SK-N-SH treated with all-trans-retinoic acid at 6 μM for 48 hours (cell line): ENCODE results near the gene MCU.

Source experiments
- ARNTL ChIP-seq: fragments of 450-650 bp; formaldehyde crosslinking; IDR thresholded peaks from 2 replicates; pipeline ENCODE4 v1.5.0; 2020; ENCODE audit warnings: low read depth, mild to moderate bottlenecking, moderate library complexity, borderline replicate concordance
- CSDC2 ChIP-seq: fragments of 250-450 bp; sonication (Bioruptor Pico); IDR thresholded peaks from 2 replicates; pipeline ENCODE4 v1.5.0; 2020; ENCODE audit warnings: mild to moderate bottlenecking, moderate library complexity
- ISL1 ChIP-seq: fragments of 250-450 bp; sonication (Bioruptor Pico); IDR thresholded peaks from 2 replicates; pipeline ENCODE4 v2.1.2; 2022; ENCODE audit warnings: mild to moderate bottlenecking, moderate library complexity
- PATZ1 ChIP-seq: fragments of 250-450 bp; sonication (Bioruptor Pico); IDR thresholded peaks from 2 replicates; pipeline ENCODE4 v1.8.0; 2020; ENCODE audit warnings: mild to moderate bottlenecking, moderate library complexity, borderline replicate concordance
- POU6F1 ChIP-seq: fragments of 250-450 bp; sonication (Bioruptor Pico); IDR thresholded peaks from 2 replicates; pipeline ENCODE4 v1.8.0; 2021; ENCODE audit warnings: low read depth, mild to moderate bottlenecking, moderate library complexity, borderline replicate concordance
- PPARA ChIP-seq: fragments of 250-450 bp; sonication (Bioruptor Pico); IDR thresholded peaks from 2 replicates; pipeline ENCODE4 v1.5.0; 2020; ENCODE audit warnings: mild to moderate bottlenecking, borderline replicate concordance
- RARB ChIP-seq: fragments of 250-450 bp; sonication (Bioruptor Pico); IDR thresholded peaks from 2 replicates; pipeline ENCODE4 v1.8.0; 2021; ENCODE audit warnings: mild to moderate bottlenecking, moderate library complexity
- ZFP3 ChIP-seq: fragments of 250-450 bp; sonication (Bioruptor Pico); IDR thresholded peaks from 2 replicates; pipeline ENCODE4 v1.5.0; 2020; ENCODE audit warnings: mild to moderate bottlenecking, moderate library complexity
- ZNF8 ChIP-seq: fragments of 450-650 bp; formaldehyde crosslinking; IDR thresholded peaks from 2 replicates; pipeline ENCODE4 v1.5.0; 2020; ENCODE audit warnings: mild to moderate bottlenecking, moderate library complexity
- TF ChIP-seq, protein P1 (sequence below): fragments of 250-450 bp; sonication (Bioruptor Pico); IDR thresholded peaks from 2 replicates; pipeline ENCODE4 v1.5.1; 2021; ENCODE audit warnings: mild to moderate bottlenecking, moderate library complexity
- TF ChIP-seq, protein P2 (sequence below): fragments of 250-450 bp; sonication (Bioruptor Pico); IDR thresholded peaks from 2 replicates; pipeline ENCODE4 v1.5.1; 2020; ENCODE audit warnings: low read depth, mild to moderate bottlenecking, moderate library complexity

DNA sequence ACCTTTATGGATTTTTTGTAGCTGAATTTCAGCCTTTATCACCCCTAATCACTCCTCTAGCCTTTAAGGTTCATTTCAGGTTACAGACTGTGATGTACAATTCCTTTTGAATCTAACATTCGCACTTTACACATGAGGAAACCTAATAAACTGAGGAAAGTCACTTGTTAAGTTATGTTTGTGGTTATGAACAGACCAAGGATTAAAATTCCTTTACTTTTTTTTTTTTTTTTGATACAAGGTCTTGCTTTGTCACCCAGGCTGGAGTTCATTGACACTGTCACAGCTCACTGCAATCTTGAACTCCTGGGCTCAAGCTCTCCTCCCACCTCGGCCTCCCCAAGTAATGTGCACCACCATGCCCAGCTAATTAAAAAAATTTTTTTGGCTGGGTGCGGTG, 3.6 kb downstream of the MCU start:
- TF ChIP-seq, protein P1, sequence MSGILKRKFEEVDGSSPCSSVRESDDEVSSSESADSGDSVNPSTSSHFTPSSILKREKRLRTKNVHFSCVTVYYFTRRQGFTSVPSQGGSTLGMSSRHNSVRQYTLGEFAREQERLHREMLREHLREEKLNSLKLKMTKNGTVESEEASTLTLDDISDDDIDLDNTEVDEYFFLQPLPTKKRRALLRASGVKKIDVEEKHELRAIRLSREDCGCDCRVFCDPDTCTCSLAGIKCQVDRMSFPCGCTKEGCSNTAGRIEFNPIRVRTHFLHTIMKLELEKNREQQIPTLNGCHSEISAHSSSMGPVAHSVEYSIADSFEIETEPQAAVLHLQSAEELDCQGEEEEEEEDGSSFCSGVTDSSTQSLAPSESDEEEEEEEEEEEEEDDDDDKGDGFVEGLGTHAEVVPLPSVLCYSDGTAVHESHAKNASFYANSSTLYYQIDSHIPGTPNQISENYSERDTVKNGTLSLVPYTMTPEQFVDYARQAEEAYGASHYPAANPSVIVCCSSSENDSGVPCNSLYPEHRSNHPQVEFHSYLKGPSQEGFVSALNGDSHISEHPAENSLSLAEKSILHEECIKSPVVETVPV, result no peak
- TF ChIP-seq ARNTL (CRISPR knock-in tag), result no peak
- no peak for TF ChIP-seq ZFP3 (CRISPR knock-in tag)
- TF ChIP-seq PATZ1 (CRISPR knock-in tag), result no peak
- TF ChIP-seq RARB (CRISPR knock-in tag), result no peak
- no peak for TF ChIP-seq POU6F1
- TF ChIP-seq ZNF8 (CRISPR knock-in tag), result no peak
- no peak for TF ChIP-seq PPARA (CRISPR knock-in tag)
- no peak for TF ChIP-seq CSDC2
- TF ChIP-seq, protein P2, sequence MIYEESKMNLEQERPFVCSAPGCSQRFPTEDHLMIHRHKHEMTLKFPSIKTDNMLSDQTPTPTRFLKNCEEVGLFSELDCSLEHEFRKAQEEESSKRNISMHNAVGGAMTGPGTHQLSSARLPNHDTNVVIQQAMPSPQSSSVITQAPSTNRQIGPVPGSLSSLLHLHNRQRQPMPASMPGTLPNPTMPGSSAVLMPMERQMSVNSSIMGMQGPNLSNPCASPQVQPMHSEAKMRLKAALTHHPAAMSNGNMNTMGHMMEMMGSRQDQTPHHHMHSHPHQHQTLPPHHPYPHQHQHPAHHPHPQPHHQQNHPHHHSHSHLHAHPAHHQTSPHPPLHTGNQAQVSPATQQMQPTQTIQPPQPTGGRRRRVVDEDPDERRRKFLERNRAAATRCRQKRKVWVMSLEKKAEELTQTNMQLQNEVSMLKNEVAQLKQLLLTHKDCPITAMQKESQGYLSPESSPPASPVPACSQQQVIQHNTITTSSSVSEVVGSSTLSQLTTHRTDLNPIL, result no peak
- TF ChIP-seq ISL1, result no peak
